GM18517 (cell line): ENCODE measurements around the gene IGSF6.
"Not testable (repeated sequence)": the region's sequence is repeated elsewhere in the genome, so short reads cannot be mapped to it uniquely, and the experiment has no call there.

Experiments used
- ATAC-seq: cut with Tn5 transposase; IDR thresholded peaks from one replicate; pipeline ENCODE4 v1.9.1; 2021; ENCODE audit warnings: mild to moderate bottlenecking, moderate library complexity; ENCODE audit not compliant: unreplicated experiment

Gene IGSF6

GRCh38 chr16:21652453-21652852, at the start of gene IGSF6:
TSS of gene IGSF6 (minus strand) at chr16:21652608. CDS start at chr16:21652598, 10 bp downstream.
- ATAC-seq: no peak

GRCh38 chr16:21701271-21701670, 48.9 kb upstream of the IGSF6 start:
- no peak for ATAC-seq

GRCh38 chr16:21698169-21699032, 46.0 kb upstream of the IGSF6 start:
- ATAC-seq: no peak

- ATAC-seq: no peak
Observed at GRCh38 chr16:21697032-21697431, 44.6 kb upstream of the IGSF6 start.

- no peak for ATAC-seq
Observed at GRCh38 chr16:21694609-21695008, 42.2 kb upstream of the IGSF6 start.

GRCh38 chr16:21690967-21691366, 38.6 kb upstream of the IGSF6 start:
- not testable (repeated sequence) for ATAC-seq

- ATAC-seq: no peak
Observed at GRCh38 chr16:21689107-21689506, 36.7 kb upstream of the IGSF6 start.

GRCh38 chr16:21685034-21685455, 32.6 kb upstream of the IGSF6 start:
- no peak for ATAC-seq

- ATAC-seq: no peak
Observed at GRCh38 chr16:21684199-21684598, 31.8 kb upstream of the IGSF6 start.

GRCh38 chr16:21683184-21683583, 30.8 kb upstream of the IGSF6 start:
- no peak for ATAC-seq

- ATAC-seq: not testable (repeated sequence)
Observed at GRCh38 chr16:21680714-21681113, 28.3 kb upstream of the IGSF6 start.

GRCh38 chr16:21674456-21674855, 22.0 kb upstream of the IGSF6 start:
- not testable (repeated sequence) for ATAC-seq

- no peak for ATAC-seq
Observed at GRCh38 chr16:21673469-21673868, 21.1 kb upstream of the IGSF6 start.

- no peak for ATAC-seq
Observed at GRCh38 chr16:21667575-21667974, 15.2 kb upstream of the IGSF6 start.

- no peak for ATAC-seq
Observed at GRCh38 chr16:21666772-21667171, 14.4 kb upstream of the IGSF6 start.

GRCh38 chr16:21664801-21665492, 12.5 kb upstream of the IGSF6 start:
- no peak for ATAC-seq

- ATAC-seq: no peak
Observed at GRCh38 chr16:21663889-21664647, 11.7 kb upstream of the IGSF6 start, which contains the start of gene OTOA. TSS of gene OTOA (plus strand) at chr16:21663968. CDS start at chr16:21678515, 14,547 bp downstream.

- ATAC-seq: no peak
Observed at GRCh38 chr16:21659124-21659523, 6.7 kb upstream of the IGSF6 start.

- ATAC-seq: no peak
Observed at GRCh38 chr16:21656795-21657768, 4.7 kb upstream of the IGSF6 start.

- no peak for ATAC-seq
Observed at GRCh38 chr16:21654881-21655280, 2.5 kb upstream of the IGSF6 start.
